ENCODE data around the gene ZNF827. TPM values are rescaled to one million over a fixed set of nuclear protein-coding genes. Genes with fewer than 3 reads are reported as not detected.

ZNF827 gene
- total RNA-seq, 1 donor from 2014 or later = 3.3 TPM

DNA sequence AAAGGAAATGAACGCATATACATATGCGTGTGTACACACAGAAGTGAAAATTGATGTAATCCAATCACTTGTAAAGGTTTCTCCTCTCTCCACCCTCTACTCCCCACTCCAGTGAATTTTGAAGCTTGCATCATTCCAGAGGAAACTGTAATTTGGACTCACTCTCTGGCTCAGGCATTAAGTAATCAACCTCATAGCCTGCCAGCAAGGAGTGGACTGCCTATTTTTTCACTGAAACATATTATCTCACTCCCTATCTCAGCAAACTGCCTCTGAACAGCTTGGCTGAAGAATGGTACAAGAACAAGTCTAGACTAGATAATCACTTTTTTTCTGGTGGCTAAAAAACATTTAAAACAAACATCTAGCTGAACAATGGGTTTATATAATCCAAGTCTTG lies 134.5 kb downstream of the ZNF827 start:
- peak; percentile 33 for DNase-seq (ENCODE audit: low read depth, low spot score)

DNA sequence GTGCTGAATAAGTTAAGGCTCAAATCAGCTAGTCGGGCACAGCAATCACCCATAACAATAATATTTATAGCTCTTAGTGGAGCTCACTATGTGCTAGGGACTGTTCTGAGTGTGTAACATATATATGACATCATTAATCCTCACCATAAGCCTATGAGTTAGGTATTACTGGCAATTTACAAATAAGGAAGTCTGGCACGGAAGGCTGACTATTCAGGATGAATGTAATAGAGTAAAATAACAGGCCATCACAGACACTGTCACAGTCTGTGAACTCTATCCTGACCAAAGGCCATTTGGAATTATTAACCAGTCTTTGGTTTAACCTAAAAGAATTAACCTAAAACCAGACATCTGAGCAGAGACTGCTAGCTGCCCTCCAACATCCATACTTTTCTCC lies 139.4 kb downstream of the ZNF827 start:
- DNase-seq (ENCODE audit: low read depth, low spot score) = no peak

DNA sequence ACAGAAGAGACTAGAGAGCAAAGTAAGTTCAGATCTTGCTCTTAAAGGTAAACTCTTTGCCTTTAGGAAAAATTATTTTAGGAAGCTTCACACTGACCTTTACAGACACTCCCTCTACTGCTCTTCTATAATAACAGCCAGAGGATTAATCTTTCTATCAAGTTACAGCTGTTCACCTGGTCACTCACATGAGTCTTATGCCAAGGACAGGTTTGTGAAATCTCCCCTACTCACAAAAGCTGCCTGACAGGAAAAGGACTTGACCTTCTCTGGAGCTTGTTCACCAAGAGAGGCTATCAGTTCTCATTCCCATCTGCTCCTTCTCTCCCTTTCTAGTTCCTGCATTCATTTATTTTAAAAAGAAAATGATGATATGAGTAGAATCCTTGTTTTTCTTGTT lies 141.3 kb downstream of the ZNF827 start:
- DNase-seq (ENCODE audit: low read depth, low spot score) = no peak

DNA sequence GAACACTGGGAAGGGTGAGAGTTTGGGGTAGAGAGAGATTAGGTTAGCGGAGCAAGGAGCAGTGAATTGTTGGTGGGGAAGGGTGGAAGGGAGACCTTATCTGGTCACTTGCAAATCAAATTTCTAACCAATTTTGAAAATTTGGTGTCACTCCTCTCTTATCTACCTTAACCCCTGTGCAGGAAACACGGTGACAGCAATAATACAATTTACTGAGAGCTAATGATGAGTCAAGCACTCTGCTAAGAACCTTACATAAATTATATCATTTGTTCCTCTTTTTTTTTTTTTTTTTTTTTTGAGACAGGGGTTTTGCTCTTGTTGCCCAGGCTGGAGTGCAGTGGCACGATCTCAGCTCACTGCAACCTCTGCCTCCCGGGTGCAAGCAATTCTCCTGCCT lies 142.3 kb downstream of the ZNF827 start:
- no peak for DNase-seq (ENCODE audit: low read depth, low spot score)

DNA sequence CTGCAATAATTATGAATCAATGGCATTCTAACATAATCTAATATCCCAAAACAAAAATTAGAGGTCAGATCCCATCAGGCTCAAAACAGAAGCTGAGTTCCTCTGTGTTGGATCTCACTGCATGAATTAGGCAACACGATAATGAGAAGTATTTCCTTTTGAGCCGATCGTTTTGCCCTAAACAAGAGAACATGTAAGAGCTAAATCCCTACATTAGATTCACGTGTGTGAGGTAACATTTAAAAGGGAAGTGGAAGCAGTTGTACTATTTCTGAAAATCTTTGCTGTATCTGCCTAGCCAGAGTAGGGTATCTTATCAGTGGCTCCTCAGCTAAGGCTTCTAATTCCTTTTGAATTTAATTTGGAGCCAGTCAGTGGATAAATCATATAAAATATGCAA lies 143.1 kb downstream of the ZNF827 start:
- DNase-seq (ENCODE audit: low read depth, low spot score) = no peak

DNA sequence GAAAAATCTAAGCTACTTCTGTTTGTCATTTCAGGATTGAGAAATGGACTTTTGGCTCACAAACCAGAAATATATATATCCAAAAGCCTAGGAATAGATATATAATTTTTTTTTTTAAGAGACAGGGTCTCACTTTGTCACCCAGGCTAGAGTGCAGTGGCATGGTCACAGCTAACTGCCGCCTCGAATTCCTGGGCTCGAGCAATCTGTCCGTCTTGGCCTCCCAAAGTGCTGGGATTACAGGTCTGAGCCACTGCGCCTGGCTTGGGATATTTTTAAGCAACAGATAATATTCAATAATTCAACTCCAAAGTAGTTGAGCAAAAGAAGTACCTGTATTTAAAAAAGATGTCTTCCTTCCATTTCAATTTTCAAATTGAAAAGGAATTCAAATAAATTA lies 146.2 kb downstream of the ZNF827 start:
- no peak for DNase-seq (ENCODE audit: low read depth, low spot score)

DNA sequence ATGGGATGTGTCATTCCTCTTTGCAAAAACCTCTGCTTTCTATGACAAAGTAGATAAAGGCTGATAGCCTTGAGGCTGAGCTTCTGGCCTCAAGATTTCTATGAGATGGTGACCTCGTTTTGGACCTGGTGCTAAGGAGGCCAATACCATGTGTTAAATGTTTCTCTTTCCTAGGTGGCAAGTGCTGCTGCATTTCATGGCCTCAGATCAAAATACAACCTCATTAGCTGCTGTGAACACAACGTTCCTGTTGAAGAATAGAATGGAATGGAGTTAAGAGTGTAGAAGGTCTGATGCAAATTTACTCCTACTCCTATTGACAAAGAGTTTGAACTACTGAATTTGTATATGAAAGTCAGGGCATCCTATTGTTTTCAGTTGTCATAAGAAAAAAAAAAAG lies 146.6 kb downstream of the ZNF827 start:
- no peak for DNase-seq (ENCODE audit: low read depth, low spot score)

DNA sequence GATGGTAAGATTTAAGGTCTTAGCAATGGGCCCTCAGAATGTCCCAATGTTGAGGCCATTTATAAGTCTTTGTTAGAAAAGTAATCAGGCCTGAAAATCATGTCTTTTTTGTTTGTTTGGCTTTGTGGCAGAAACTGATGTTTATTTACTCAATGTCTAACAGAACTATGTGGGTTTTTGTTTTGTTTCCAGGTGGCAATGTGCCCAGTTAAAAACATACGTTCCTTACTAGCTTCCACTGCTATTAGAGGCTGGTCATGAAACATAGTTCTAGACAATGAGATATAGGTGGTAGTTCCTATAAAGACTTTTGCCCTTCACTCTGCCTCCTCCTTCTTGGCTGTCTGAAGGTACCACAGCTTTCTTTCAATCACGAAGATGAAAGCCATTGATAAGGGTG lies 149.9 kb downstream of the ZNF827 start:
- no peak for DNase-seq (ENCODE audit: low read depth, low spot score)

DNA sequence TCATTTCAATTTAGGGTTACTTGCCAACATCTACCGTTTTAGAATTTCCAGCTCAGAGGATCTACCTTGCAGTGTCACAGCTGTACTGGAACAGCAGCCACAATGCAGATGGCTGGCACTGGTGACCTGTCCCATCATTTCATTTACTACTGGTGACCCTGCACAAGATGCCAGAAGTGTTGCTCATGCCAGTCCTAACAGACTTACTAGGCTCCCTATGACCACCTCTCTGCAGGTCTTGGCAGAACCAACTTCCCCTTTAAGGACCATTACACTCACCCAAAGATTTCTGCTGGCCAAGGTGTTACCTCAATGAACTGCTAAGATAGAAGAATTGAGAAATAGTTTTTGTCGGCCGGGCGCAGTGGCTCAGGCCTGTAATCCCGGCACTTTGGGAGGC lies 151.8 kb downstream of the ZNF827 start:
- no peak for DNase-seq (ENCODE audit: low read depth, low spot score)

DNA sequence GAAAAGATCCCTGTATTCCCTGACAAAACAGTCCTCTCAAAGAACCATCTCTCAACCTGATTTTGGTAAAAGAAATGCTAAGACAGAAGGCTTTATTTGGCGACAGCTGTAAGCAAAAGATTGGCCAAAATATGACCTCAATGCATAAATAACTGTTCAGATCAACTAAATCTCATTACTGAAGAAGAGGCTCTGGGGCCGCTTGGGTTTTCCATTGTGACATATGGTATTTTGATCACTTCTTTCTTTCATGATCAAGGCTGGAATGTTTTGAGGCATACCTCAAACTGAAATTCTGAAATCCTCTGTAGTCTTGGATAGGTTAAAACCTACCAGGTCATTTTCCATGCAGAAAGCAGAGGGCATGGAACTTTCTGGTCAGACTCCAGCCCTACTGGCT lies 152.4 kb downstream of the ZNF827 start:
- no peak for DNase-seq (ENCODE audit: low read depth, low spot score)

DNA sequence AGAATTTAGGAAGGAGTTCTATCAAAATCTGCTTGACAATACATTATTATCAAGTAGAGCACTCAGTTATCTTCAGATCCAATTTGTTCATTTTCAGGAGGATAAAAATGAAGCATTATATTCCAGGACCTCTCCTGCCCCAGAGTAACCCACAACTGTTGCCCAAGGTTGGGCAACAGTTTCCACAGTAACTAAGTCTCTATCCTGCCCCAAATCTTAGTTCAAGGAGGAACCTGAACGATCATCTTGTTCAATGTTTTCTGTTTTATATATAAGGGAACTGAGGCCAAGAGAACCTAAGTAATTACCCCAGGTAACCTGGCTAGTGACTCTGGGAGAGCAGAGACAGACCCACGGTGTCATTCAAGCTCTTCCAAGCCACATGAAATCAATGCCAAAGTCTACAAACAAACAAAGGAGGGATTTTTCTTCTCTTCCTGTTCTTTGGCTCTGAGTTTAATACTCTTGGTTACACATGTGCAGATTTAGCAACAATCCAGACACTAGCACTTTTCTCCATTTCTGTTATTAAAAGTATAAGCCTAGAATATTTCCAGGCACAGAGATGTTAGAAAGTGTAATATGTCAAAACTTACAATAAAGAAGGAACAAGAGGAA lies 153.1 kb downstream of the ZNF827 start:
- DNase-seq (ENCODE audit: low read depth, low spot score) = no peak

DNA sequence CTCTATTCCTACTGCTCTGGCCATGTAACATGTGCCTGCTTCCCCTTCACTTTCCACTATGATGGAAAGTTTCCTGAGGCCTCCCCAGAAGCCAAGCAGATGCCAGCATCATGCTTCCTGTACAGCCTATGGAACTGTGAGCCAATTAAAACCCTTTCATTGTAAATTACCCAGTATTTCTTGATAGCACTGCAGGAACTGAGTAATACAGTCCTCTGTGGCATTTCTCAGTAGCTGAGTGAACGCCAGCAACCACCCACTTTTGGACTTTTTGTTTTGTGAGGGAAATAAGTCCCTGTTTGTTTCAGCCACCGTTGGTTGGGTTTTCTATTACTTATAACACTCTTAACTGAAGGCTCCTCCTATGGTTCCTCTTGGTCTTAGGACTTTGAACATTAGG lies 154.6 kb downstream of the ZNF827 start:
- no peak for DNase-seq (ENCODE audit: low read depth, low spot score)

DNA sequence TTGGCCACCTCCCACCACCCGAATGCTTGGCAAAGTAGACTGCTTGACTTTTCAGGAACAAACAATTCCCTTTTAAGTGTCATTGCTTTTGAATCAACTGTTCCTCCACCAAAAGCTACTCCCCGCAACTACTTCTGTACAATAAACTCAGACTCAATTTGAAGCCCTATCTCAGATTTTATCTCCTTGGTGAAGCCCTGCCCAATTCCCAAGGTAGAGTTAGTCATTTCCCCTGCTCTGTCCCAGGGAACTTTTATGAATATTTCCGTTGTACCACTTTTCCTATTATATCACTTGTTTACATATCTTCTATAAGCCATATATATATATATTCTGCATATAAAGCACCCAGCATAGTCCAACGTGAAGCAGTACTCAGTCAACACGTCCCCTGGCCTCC lies 155.9 kb downstream of the ZNF827 start:
- DNase-seq (ENCODE audit: low read depth, low spot score) = no peak

DNA sequence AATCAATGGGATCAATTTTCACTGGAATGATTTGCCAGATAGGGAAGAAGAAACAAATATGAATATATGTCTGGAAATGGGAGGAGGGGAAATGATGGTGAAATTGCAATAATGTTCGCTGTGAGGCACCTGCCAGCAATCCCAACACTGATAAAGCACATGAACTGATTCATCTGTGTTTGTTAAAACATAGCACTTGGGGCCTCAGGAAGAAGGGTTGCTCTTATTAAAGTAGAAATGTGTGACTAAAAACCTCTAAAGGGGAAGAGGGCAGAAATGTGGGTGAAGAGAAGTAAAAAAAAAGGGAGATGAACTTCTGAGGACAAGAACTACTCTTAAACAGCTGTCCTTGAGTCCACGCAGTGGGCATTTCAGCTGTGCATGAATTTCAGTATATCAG lies 157.3 kb downstream of the ZNF827 start:
- no peak for DNase-seq (ENCODE audit: low read depth, low spot score)

DNA sequence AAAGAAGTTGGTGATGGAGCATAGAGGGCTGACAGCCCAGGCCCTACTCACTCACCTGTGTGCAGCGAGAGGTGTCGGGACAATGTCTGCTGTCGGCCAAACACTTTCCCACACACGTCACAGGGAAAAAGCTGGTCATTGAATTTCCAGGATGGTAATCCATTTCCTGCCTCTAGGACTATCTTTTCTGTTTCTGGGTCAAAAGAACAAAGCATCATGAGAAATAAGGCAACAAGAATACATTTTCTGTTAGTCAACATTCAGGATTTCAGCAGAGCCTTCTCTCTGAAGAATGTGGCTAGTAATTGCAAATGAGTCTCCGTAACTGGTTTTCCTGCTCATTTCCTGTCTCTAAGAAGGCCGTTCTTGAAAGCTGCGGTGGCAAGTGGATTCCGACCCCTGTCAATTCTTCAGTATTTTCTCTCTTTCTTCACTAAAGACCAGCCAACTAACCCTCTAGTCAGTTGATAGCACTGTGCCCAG lies 159.3 kb downstream of the ZNF827 start:
- DNase-seq (ENCODE audit: low read depth, low spot score) = no peak

DNA sequence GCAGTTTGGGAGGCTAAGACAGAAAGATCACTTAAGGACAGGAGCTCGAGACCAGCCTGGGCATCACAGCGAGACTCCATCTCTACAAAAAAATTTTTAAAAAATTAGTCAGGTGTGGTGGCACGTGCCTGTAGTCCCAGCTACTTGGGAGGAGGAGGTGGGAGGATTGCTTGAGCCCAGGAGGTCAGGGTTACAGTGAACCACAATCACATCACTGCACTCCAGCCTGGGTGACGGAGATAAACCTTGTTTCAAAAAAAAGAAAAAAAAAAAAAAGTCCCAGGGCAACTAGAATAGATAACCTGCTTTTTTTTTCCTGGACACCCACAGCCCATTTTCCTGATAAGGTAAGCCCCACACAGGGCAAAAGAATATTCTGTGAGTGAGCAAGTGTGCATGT lies 162.4 kb downstream of the ZNF827 start:
- no peak for DNase-seq (ENCODE audit: low read depth, low spot score)

DNA sequence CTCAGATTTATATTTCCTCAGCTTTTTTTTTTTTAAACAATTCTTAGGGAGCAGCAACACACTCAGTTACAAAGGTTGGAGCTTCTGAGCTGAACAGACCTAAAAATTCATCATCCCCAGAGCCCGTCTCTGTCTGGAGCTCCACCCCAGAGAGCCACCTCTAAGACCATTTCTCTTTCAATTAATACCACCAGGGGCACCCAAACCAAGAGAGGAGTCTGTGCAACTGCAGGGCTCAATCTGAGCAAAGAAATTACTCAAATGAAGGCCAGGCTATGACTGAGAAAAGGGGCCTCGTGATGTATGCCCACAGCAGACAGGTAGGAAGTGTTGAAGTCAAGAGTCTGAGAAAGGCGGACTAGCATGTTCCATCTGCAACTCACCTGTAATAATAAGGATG lies 163.2 kb downstream of the ZNF827 start:
- no peak for DNase-seq (ENCODE audit: low read depth, low spot score)

DNA sequence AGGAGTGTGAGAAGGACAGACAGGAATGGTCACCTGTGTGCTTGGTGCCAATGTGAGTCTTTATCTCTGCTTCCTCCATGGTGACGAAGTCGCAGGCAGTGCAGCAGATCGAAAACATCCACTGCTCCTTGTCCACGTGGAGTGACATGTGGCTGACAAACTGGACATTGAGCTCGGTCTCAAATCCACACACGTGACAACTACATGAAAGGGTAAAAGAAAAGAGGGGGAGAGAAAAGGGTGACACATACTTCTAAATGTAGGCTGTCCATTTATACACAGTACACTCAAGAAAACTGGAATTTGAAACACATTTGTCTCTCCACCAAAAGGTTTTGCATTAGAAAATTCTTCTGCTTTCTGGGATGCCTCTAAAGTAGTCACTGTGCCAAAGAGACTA lies 164.2 kb downstream of the ZNF827 start:
- DNase-seq (ENCODE audit: low read depth, low spot score) = no peak

DNA sequence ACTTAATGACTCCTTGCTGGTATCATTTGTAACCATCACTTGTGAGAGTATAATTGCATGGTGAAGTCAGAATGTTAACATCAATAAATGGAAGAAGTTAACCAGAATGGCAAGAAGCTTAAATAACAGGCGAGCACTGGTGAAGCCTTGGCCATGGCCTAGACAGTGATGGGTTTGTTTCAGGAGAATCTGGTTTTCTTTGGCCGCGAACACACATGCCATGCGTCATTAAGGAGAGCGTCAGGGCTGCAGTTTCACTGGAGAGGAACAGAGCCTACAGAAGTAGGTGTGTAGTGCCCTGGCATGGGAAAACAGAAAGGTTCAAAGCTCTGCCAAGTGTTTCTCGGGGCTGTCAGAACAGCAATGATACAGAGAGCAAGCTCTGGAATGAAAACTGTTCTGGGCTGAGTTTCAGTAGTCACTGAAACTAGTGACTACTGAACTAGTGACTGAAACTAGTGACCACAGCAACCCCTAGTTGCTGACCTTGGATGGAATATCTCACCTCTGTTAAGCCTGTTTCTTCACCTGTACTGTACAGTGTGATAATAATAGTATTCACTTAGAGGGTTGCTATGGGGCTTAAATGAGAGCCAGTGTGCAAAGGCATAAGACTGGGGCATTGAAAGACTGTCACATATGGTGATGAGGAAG lies 164.9 kb downstream of the ZNF827 start:
- DNase-seq (ENCODE audit: low read depth, low spot score) = no peak

DNA sequence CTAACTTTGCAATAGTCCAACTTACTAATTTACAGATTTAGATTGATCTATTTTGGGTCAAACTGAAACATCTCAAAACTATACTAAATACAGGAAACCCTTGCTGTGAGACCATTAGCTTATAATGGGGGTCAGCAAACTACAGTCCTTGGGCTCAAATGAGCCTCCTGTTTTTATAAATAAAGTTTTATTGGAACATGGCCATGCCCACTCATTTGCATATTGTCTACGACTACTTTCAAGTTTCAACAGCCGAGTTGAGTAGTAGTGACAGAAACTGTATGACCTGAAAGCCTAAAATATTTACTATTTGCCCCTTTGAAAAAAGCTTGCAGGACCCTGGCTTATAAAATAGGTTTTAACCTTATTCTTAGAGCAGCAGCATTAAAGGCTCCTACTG lies 166.3 kb downstream of the ZNF827 start:
- no peak for DNase-seq (ENCODE audit: low read depth, low spot score)

DNA sequence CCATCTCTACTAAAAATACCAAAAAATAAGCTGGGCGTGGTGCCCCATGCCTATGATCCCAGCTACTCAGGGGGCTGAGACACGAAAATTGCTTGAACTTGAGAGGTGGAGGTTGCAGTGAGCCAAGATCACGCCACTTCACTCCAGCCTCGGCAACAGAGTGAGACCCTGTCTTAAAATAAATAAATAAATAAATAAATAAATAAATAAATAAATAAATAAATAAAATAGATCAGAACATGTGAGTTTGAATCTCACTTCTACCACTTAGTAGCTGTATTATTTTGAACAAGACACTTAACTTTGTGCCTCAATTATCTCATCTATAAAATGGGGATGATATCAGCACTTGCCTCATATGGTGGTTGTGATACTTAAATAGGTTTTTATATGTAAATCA lies 168.5 kb downstream of the ZNF827 start:
- DNase-seq (ENCODE audit: low read depth, low spot score) = no peak

DNA sequence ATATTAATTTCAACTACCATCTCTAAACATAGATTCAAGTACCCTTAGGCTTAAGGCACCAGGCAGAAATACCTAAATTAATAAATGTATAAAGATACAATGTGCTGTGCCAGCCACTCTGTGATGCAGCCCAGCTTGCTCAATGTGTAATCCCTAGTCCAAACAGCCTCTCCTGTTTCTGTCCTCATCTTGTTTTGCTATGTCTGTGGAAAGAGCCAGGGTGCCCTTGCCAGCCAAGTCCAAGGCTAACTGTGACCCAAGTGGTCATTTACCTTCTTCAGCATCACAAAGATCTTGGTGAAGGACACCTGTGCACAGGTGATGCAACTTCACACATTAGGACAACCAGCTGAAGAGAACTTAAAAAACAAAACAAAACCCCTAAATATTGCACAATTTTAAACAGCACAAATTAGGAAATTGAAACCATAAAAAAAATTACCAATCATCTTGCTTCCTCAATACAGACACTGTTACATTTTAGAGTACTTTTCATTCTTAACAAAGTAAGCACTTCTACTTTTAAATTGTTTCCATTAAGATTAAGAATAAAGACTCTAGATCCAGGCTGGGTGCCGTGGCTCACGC lies 169.1 kb downstream of the ZNF827 start:
- no peak for DNase-seq (ENCODE audit: low read depth, low spot score)

DNA sequence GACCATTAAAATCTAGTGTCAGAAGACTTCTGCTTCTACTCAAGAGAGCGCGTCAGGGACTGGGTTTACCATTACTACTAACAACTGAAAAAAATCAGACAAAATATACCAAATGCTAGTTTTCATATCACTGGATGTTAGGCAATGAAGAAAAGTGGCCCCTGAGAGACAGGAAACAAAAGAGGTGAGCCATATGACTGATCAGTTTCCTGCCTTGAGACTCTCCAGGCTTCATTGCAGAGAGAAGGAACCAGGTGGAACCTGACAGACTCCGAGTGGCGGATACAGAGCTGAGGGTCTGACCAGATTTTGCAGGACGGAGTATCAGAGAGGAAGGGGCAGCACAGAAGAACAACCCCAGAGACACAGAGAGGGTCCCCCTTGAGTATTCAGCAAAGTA lies 172.3 kb downstream of the ZNF827 start:
- DNase-seq (ENCODE audit: low read depth, low spot score) = no peak
